Progenitor cell of endocrine pancreas (in vitro differentiated cells): ENCODE measurements around the gene NDUFC2. TPM values are rescaled to one million over a fixed set of nuclear protein-coding genes. Genes with fewer than 3 reads are reported as not detected.
A peak's percentile ranks its signal among the peaks of the same experiment; 100 is the strongest.
"Not testable (repeated sequence)": the region's sequence is repeated elsewhere in the genome, so short reads cannot be mapped to it uniquely, and the experiment has no call there.

Source experiments
- DNase-seq: peaks from one replicate; pipeline ENCODE4 v3.0.0; 2021; ENCODE audit warnings: low spot score; ENCODE audit not compliant: unreplicated experiment
- H3K27ac Mint-ChIP-seq: 2 replicates; pipeline ENCODE4 v1.8.0; 2021; ENCODE audit warnings: mild to moderate bottlenecking, moderate library complexity, mixed read lengths
- H3K27me3 Mint-ChIP-seq: 2 replicates; pipeline ENCODE4 v1.8.0; 2021; ENCODE audit warnings: mixed read lengths
- H3K36me3 Mint-ChIP-seq: 2 replicates; pipeline ENCODE4 v1.8.0; 2022; ENCODE audit warnings: mixed read lengths; ENCODE audit not compliant: insufficient read depth
- H3K4me1 Mint-ChIP-seq: 2 replicates; pipeline ENCODE4 v1.8.0; 2021; ENCODE audit warnings: low read depth, mixed read lengths
- H3K4me3 Mint-ChIP-seq: 2 replicates; pipeline ENCODE4 v1.8.0; 2021; ENCODE audit warnings: low read depth, mild to moderate bottlenecking, moderate library complexity, mixed read lengths
- H3K9me3 Mint-ChIP-seq: 2 replicates; pipeline ENCODE4 v1.8.0; 2021; ENCODE audit warnings: low read depth, mixed read lengths
- CTCF ChIP-seq: fragments of 200-600 bp; sonication (generic); IDR thresholded peaks from one replicate; pipeline ENCODE4 v1.5.0; 2021; ENCODE audit warnings: antibody characterized with exemption, mild to moderate bottlenecking; ENCODE audit not compliant: unreplicated experiment
- total RNA-seq: library from RNA; stranded (reverse); gene quantifications from 2 replicates; pipeline ENCODE4 v1.2.1, GENCODE V29; 2021

Gene NDUFC2
- total RNA-seq, 1 donor from 2014 or later: 177 TPM

- H3K27me3 Mint-ChIP-seq: no peaks in the 10 kb centered on the region
- TF ChIP-seq CTCF: no peak
- no peak overlapping the region for H3K27ac Mint-ChIP-seq
- H3K4me3 Mint-ChIP-seq: no peak overlapping the region
- no peak for DNase-seq
- H3K4me1 Mint-ChIP-seq: peaks cover 10% of the 10 kb centered on the region
- no peaks in the 10 kb centered on the region for H3K9me3 Mint-ChIP-seq
- no peaks in the 10 kb centered on the region for H3K36me3 Mint-ChIP-seq
Observed at GRCh38 chr11:78034623-78035022, 45.0 kb downstream of the NDUFC2 start.

GRCh38 chr11:78033040-78033439, 46.6 kb downstream of the NDUFC2 start:
- Mint-ChIP-seq H3K27ac (no peak overlapping the region), H3K27me3 (no peaks in the 10 kb centered on the region), H3K36me3 (no peaks in the 10 kb centered on the region), H3K9me3 (no peaks in the 10 kb centered on the region), H3K4me1 (peaks cover 12% of the 10 kb centered on the region), H3K4me3 (no peak overlapping the region)
- no peak for TF ChIP-seq CTCF
- no peak for DNase-seq

- DNase-seq: no peak
- Mint-ChIP-seq H3K4me1 (peaks cover 15% of the 10 kb centered on the region), H3K27ac (no peak overlapping the region), H3K36me3 (no peaks in the 10 kb centered on the region), H3K4me3 (no peak overlapping the region), H3K27me3 (no peaks in the 10 kb centered on the region), H3K9me3 (no peaks in the 10 kb centered on the region)
- TF ChIP-seq CTCF: no peak
Observed at GRCh38 chr11:78032090-78032489, 47.6 kb downstream of the NDUFC2 start.

GRCh38 chr11:78031629-78032028, 48.0 kb downstream of the NDUFC2 start:
- TF ChIP-seq CTCF: no peak
- Mint-ChIP-seq H3K9me3 (no peaks in the 10 kb centered on the region), H3K27ac (no peak overlapping the region), H3K27me3 (no peaks in the 10 kb centered on the region), H3K4me3 (no peak overlapping the region), H3K4me1 (peaks cover 15% of the 10 kb centered on the region), H3K36me3 (no peaks in the 10 kb centered on the region)
- no peak for DNase-seq

GRCh38 chr11:78030429-78031325, 49.0 kb downstream of the NDUFC2 start:
- peaks cover 18% of the 10 kb centered on the region for H3K4me1 Mint-ChIP-seq
- H3K27ac Mint-ChIP-seq: peak overlapping the region; percentile 89
- no peak for TF ChIP-seq CTCF
- no peak overlapping the region for H3K4me3 Mint-ChIP-seq
- H3K9me3 Mint-ChIP-seq: no peaks in the 10 kb centered on the region
- no peaks in the 10 kb centered on the region for H3K27me3 Mint-ChIP-seq
- no peak for DNase-seq
- H3K36me3 Mint-ChIP-seq: no peaks in the 10 kb centered on the region

GRCh38 chr11:78028423-78028822, 51.2 kb downstream of the NDUFC2 start:
- Mint-ChIP-seq H3K4me1 (peaks cover 21% of the 10 kb centered on the region), H3K27ac (peak overlapping the region; percentile 35)
- H3K4me3 Mint-ChIP-seq, H3K27me3 Mint-ChIP-seq, H3K9me3 Mint-ChIP-seq, H3K36me3 Mint-ChIP-seq, DNase-seq: not testable (repeated sequence)
